BJ (cell line): ENCODE measurements around the gene PSD2. TPM values are rescaled to one million over a fixed set of nuclear protein-coding genes. Genes with fewer than 3 reads are reported as not detected.

Experiments used
- CTCF ChIA-PET: fragments of 350-600 bp; formaldehyde crosslinking; extraction: SDS; loops from one replicate; lab custom pipeline; 2021; ENCODE audit warnings: antibody characterized with exemption, inconsistent platforms; lab: Yijun Ruan, JAX
- POLR2A ChIA-PET: fragments of 300-600 bp; sonication (Branson Sonifier 250); formaldehyde crosslinking; extraction: SDS; loops from one replicate; lab custom pipeline; 2021; ENCODE audit warnings: antibody characterized with exemption; lab: Charles Lee
- DNase-seq: peaks from one replicate; pipeline ENCODE4 v3.0.0-alpha.2; 2011; ENCODE audit warnings: low read depth
- H3K27me3 ChIP-seq: 2 replicates; pipeline ENCODE4 v1.6.0; 2011; ENCODE audit warnings: low read length; ENCODE audit not compliant: control insufficient read depth, insufficient read depth
- H3K36me3 ChIP-seq: 2 replicates; pipeline ENCODE4 v1.5.1; 2011; ENCODE audit warnings: low read length; ENCODE audit not compliant: control insufficient read depth, insufficient read depth
- H3K4me3 ChIP-seq: 2 replicates; pipeline ENCODE4 v1.5.1; 2011; ENCODE audit warnings: low read depth, mild to moderate bottlenecking, control low read depth, low read length
- CTCF ChIP-seq: IDR thresholded peaks from 2 replicates; pipeline ENCODE4 v1.5.1; 2011; ENCODE audit warnings: low read depth, mild to moderate bottlenecking, control low read depth, inconsistent platforms, low read length, moderate library complexity; ENCODE audit not compliant: insufficient read depth
- polyA plus RNA-seq: library from polyadenylated mRNA; depleted of rRNA; stranded (reverse); fragments of >200 nt; gene quantifications from 2 replicates; pipeline ENCODE4 v1.2.3, GENCODE V29; 2011

The PSD2 gene
- polyA plus RNA-seq, 1 experiment = 0.04 TPM

- no peak overlapping the region for H3K4me3 ChIP-seq
- H3K36me3 ChIP-seq = no peaks in the 10 kb centered on the region
- no peak for DNase-seq
- POLR2A ChIA-PET = no interaction called here
- TF ChIP-seq CTCF = no peak
- peaks cover 13% of the 10 kb centered on the region for H3K27me3 ChIP-seq
- CTCF ChIA-PET = interaction anchor here (0.6 to 16.9 kb wide), 2 partner anchors 126 to 679 kb away, joined by 3 to 498 read pairs; no protein-coding TSS in a partner anchor
Observed at GRCh38 chr5:139760066-139761056, 35.2 kb upstream of the PSD2 start.

DNA sequence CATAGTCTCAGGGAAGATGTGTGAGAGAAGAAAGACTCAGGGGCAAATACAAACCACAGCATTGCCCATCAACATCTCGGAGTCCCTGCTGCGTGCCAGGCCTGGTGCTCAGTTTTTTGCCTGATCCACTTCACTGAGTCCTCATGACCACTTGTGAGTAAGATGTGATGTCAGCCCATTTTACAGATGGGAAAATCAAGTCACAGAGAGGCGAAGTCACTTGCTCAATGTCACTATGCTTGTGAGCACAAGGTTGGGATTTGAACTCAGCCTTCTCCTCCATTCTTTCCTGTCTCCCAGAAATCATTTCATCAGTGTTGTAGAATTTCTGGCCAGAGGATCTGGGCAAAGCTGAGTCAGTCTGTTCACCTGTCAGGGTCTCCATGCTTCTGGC is 34.6 kb upstream of the PSD2 start:
- no peak for DNase-seq
- TF ChIP-seq CTCF = no peak
- POLR2A ChIA-PET = no interaction called here
- CTCF ChIA-PET = interaction anchor here (16.9 kb wide), 1 partner anchor 127 kb away, joined by 498 read pairs; no protein-coding TSS in a partner anchor
- Histone ChIP-seq H3K27me3 (peaks cover 11% of the 10 kb centered on the region), H3K4me3 (no peak overlapping the region), H3K36me3 (no peaks in the 10 kb centered on the region)

GRCh38 chr5:139761501-139761900 is 34.1 kb upstream of the PSD2 start:
- H3K27me3 ChIP-seq = peaks cover 11% of the 10 kb centered on the region
- ChIA-PET POLR2A (no interaction called here), CTCF (interaction anchor here (0.7 to 16.9 kb wide), 2 partner anchors 113 to 127 kb away, joined by 3 to 498 read pairs; partner anchors contain the start of gene CXXC5)
- TF ChIP-seq CTCF = no peak
- DNase-seq = no peak
- H3K36me3 ChIP-seq = no peaks in the 10 kb centered on the region
- no peak overlapping the region for H3K4me3 ChIP-seq

GRCh38 chr5:139762615-139763170 is 32.9 kb upstream of the PSD2 start:
- no peak for TF ChIP-seq CTCF
- ChIA-PET CTCF (interaction anchor here (16.9 kb wide), 1 partner anchor 128 kb away, joined by 498 read pairs; no protein-coding TSS in a partner anchor), POLR2A (no interaction called here)
- H3K27me3 ChIP-seq = peaks cover 10% of the 10 kb centered on the region
- DNase-seq = no peak
- no peaks in the 10 kb centered on the region for H3K36me3 ChIP-seq
- H3K4me3 ChIP-seq = no peak overlapping the region
